Activated CD4-positive, alpha-beta memory T cell treated with anti-CD3 and anti-CD28 coated beads for 36 hours (primary cell): Measurements from ENCODE around the gene MAPK4. TPM values are rescaled to one million over a fixed set of nuclear protein-coding genes. Genes with fewer than 3 reads are reported as not detected.

Experiments
- CTCF ChIA-PET: fragments of 350-600 bp; sonication (Branson Sonifier 250); formaldehyde crosslinking; loops from one replicate; lab custom pipeline; 2021; ENCODE audit warnings: antibody characterized with exemption, inconsistent platforms; lab: Charles Lee
- POLR2A ChIA-PET: fragments of 350-600 bp; sonication (Branson Sonifier 250); formaldehyde crosslinking; loops from one replicate; lab custom pipeline; 2021; ENCODE audit warnings: antibody characterized with exemption; lab: Charles Lee
- DNase-seq: peaks from one replicate; pipeline ENCODE4 v3.0.0-alpha.2; 2020
- H3K27ac Mint-ChIP-seq: one replicate; pipeline ENCODE4 v1.8.0; 2021; ENCODE audit warnings: mixed read lengths
- H3K27me3 Mint-ChIP-seq: one replicate; pipeline ENCODE4 v1.8.0; 2021; ENCODE audit warnings: mixed read lengths
- H3K36me3 Mint-ChIP-seq: one replicate; pipeline ENCODE4 v1.8.0; 2021; ENCODE audit warnings: mixed read lengths
- H3K4me1 Mint-ChIP-seq: one replicate; pipeline ENCODE4 v1.8.0; 2021; ENCODE audit warnings: low read depth, mixed read lengths
- H3K4me3 Mint-ChIP-seq: one replicate; pipeline ENCODE4 v1.8.0; 2021; ENCODE audit warnings: mild to moderate bottlenecking, mixed read lengths
- H3K9me3 Mint-ChIP-seq: one replicate; pipeline ENCODE4 v1.8.0; 2021; ENCODE audit warnings: mixed read lengths
- intact Hi-C: fragments of 100-400 bp; cut with micrococcal nuclease; formaldehyde crosslinking; loops from one replicate; pipeline ENCODE4 v1.15.1; 2023
- total RNA-seq, 2 experiments: library from RNA; stranded (reverse); gene quantifications; one replicate each; pipeline ENCODE4 v1.2.3, GENCODE V29; 2021

The MAPK4 gene
- total RNA-seq, 2 experiments from 2014 or later: not detected

DNA sequence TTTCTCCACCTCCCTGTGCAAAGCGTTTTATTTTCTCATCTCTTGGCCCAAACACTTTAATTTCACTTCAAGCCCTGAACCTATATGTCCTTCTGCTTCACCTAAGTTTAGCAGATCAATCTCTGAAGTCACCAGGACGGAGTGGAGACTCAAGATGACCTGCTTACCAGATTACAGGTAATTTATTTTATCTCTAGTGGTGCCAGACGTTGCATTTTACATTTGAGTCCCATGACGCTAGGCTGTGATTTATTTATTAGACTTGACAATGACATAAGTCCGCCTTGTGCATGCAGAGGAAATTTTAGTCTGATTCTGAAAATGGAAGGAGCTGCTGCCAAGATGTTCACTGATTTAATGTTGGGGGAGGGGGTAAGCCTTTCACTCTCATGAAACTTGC is 186.1 kb downstream of the MAPK4 start:
- no peak for DNase-seq
- Mint-ChIP-seq H3K27me3 (peaks cover 14% of the 10 kb centered on the region), H3K4me1 (no peaks in the 10 kb centered on the region), H3K9me3 (peaks cover 3% of the 10 kb centered on the region), H3K27ac (no peak overlapping the region), H3K36me3 (no peaks in the 10 kb centered on the region), H3K4me3 (no peak overlapping the region)
- intact Hi-C loops: no loop called here
- POLR2A ChIA-PET: no interaction called here
- CTCF ChIA-PET: interaction anchor here (0.7 kb wide), 1 partner anchor 1549 kb away, joined by 3 read pairs; no protein-coding TSS in a partner anchor

DNA sequence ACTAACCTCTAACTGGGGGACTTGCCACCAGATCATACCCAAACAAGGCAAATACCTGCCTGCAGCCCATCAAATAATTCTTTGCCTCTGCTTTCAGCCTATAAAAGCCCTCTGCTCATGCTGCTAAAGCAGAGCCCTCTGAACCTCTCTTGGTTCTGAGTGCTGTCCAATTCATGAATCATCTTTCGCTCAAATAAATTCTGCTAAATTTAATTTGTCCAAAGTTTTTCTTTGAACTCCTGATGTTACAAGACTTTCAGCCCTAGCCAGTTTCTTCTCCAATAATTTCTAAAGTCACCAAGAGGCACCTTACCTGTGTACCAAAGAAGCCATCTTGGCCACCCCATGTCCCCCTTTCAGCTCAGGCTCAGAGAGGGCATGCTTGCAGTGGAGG is 188.0 kb downstream of the MAPK4 start:
- no peak overlapping the region for H3K4me3 Mint-ChIP-seq
- H3K27me3 Mint-ChIP-seq: peaks cover 18% of the 10 kb centered on the region
- H3K9me3 Mint-ChIP-seq: peaks cover 1% of the 10 kb centered on the region
- H3K4me1 Mint-ChIP-seq: no peaks in the 10 kb centered on the region
- no peak for DNase-seq
- intact Hi-C loops: no loop called here
- CTCF ChIA-PET: no interaction called here
- POLR2A ChIA-PET: no interaction called here
- no peaks in the 10 kb centered on the region for H3K36me3 Mint-ChIP-seq
- no peak overlapping the region for H3K27ac Mint-ChIP-seq

DNA sequence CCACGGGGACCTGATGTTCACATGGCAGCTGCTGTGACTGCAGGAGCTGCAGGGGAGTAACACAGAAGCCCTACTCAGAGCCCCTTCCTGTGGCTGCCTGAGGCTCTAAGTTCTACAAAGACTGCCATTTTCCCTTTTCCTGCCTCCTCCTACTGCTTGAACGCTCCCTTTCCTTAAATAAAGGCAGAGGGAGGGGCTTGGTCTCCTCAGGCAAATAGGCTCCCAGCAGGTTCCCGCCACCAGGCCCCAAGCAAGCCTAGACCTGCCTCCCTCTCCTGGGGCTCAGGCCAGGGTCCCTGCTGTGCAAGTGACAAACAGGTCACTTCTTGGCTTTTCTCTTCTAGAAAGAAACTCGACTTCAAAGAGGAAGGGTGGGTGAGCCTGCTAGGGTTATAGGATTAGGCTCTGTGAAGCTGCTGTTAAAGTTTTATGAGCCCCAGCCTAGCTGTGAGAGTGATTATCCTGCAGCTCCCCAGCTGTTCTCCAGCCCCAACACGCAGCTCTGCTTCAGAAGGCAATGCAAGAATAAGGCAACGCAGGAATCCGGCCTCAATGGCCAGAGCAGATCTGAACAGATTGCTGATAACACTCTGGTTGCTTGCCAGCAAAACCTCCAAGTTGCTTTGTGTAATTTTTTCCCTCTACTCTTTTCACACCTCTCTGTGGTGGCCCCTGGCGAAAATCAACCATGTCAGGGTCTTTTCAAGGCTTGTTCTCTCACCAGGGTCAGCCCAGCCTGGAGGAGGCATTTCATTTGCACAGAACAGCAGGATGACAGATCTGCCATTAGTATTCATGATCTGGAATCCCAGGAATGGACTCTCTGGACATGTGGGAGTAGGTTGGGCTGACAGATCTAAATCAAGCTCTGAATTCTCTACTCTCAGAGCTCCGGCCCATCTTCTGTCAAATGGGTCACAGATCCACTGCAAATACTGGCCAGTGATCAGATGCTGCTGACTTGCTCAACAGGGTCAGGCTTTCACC is 188.6 kb downstream of the MAPK4 start:
- H3K9me3 Mint-ChIP-seq: no peaks in the 10 kb centered on the region
- ChIA-PET POLR2A (no interaction called here), CTCF (no interaction called here)
- intact Hi-C loops: no loop called here
- H3K27me3 Mint-ChIP-seq: peaks cover 18% of the 10 kb centered on the region
- no peak for DNase-seq
- no peaks in the 10 kb centered on the region for H3K4me1 Mint-ChIP-seq
- no peak overlapping the region for H3K4me3 Mint-ChIP-seq
- no peaks in the 10 kb centered on the region for H3K36me3 Mint-ChIP-seq
- H3K27ac Mint-ChIP-seq: no peak overlapping the region

DNA sequence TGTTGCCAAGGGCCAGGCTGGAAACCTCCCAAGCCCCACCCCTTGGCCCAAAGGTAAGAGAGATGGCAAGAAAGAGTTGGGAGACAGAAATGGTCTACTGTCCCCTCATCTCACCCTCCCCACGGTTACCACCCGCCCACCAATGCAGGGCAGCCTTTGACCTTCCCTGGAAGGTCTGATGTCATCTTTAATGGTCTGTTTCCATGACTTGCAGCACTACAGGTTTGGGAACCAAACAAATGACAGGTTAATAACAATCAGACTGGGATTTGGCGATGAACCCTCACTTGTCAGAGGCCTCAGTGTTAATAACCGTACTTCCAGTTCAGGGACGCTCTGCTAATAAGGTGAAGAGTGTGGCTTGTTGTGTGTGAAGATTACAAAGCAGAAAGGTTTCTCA is 189.5 kb downstream of the MAPK4 start:
- Mint-ChIP-seq H3K27ac (no peak overlapping the region), H3K4me1 (no peaks in the 10 kb centered on the region), H3K4me3 (no peak overlapping the region), H3K27me3 (peaks cover 18% of the 10 kb centered on the region), H3K36me3 (no peaks in the 10 kb centered on the region), H3K9me3 (no peaks in the 10 kb centered on the region)
- ChIA-PET CTCF (no interaction called here), POLR2A (no interaction called here)
- DNase-seq: no peak
- intact Hi-C loops: no loop called here

DNA sequence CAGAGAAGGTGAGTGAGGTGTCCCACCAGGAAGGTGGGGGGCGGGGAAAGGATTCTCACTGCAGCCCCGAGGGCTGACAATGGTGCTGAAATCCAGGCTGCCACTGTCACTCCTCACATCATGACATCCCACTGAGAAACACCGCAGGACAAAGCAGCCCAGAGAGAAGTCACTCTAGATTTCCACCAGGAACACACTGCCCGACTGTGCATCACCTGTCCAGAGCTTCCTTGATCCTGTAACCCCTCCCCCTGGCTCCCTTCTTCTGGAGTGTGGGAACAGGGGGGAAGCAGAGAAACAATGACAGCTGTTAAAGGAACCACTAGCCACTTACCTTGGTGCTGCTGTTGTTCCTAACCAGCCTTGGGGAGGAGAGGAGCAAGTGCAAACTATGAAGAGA is 190.1 kb downstream of the MAPK4 start:
- POLR2A ChIA-PET: no interaction called here
- Mint-ChIP-seq H3K36me3 (no peaks in the 10 kb centered on the region), H3K27me3 (peaks cover 18% of the 10 kb centered on the region), H3K4me3 (no peak overlapping the region), H3K9me3 (no peaks in the 10 kb centered on the region), H3K27ac (no peak overlapping the region), H3K4me1 (no peaks in the 10 kb centered on the region)
- CTCF ChIA-PET: no interaction called here
- no peak for DNase-seq
- intact Hi-C loops: no loop called here

DNA sequence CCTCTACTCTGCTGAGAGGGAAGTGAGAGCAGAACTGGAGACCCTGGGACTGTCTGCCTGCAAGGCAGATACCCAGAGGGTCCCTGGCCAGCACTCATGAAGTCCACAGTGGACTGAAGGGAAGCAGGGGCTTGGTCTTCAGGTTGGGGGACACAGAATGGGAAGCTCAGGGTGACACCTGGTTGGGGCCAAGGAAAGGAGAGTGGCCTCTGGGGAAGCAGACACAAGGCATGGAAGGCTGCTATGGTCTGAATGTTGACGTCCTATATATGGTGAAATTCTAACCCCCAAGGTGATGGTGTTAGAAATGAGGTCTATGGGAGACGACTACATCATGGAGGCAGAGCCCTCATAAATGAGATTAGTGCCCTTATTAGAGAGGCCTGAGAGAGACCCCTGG is 190.7 kb downstream of the MAPK4 start:
- Mint-ChIP-seq H3K4me1 (no peaks in the 10 kb centered on the region), H3K27me3 (peaks cover 18% of the 10 kb centered on the region), H3K27ac (no peak overlapping the region), H3K4me3 (no peak overlapping the region), H3K9me3 (no peaks in the 10 kb centered on the region), H3K36me3 (no peaks in the 10 kb centered on the region)
- DNase-seq: no peak
- POLR2A ChIA-PET: no interaction called here
- intact Hi-C loops: no loop called here
- CTCF ChIA-PET: no interaction called here

GRCh38 chr18:50751490-50751889 is 191.6 kb downstream of the MAPK4 start:
- intact Hi-C loops: no loop called here
- Mint-ChIP-seq H3K4me1 (no peaks in the 10 kb centered on the region), H3K27ac (no peak overlapping the region), H3K9me3 (no peaks in the 10 kb centered on the region), H3K36me3 (no peaks in the 10 kb centered on the region), H3K27me3 (peaks cover 18% of the 10 kb centered on the region), H3K4me3 (no peak overlapping the region)
- no peak for DNase-seq
- ChIA-PET POLR2A (no interaction called here), CTCF (no interaction called here)

DNA sequence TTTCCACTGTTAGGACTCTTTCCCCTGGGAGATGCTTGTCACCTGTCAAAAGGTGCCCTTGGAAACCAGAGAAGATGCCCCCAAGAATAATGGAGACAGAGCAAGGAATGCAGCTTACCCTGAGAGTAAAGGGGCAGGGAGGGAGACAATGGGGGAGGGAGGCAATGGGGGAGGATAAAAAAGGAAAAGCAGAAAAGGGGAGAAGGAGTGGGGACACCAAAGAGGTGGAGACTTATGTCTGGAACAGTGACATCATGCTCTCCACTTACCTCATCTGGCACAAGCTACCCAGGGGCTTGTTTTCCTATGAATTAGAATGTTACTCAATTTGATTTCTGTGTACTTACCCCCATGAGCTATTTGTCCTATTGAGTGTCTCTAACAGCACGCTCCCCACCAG is 192.1 kb downstream of the MAPK4 start:
- Mint-ChIP-seq H3K27ac (no peak overlapping the region), H3K4me3 (no peak overlapping the region), H3K36me3 (no peaks in the 10 kb centered on the region), H3K27me3 (peaks cover 19% of the 10 kb centered on the region), H3K4me1 (no peaks in the 10 kb centered on the region), H3K9me3 (no peaks in the 10 kb centered on the region)
- ChIA-PET POLR2A (no interaction called here), CTCF (no interaction called here)
- intact Hi-C loops: no loop called here
- no peak for DNase-seq

DNA sequence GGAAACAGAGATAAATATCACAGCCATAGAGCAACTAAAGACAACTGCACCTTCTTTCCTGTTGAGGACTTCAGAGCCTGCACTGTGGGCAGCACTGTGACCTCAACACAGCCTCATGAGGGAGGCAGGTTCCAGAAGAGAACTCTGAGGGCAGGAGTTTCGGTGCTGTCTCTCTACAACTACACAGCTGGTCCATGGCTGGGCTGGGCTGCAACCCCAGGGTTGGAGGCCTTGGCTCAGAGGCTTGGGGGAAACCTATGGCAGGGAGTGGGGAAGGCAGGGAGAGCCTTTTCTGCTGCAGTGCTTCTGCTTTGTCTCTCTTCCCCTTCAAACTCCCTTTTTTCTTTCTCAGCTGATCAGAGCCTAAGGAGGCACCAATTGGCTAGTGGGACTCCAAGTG is 193.4 kb downstream of the MAPK4 start:
- H3K9me3 Mint-ChIP-seq: no peaks in the 10 kb centered on the region
- DNase-seq: no peak
- H3K36me3 Mint-ChIP-seq: no peaks in the 10 kb centered on the region
- no peak overlapping the region for H3K4me3 Mint-ChIP-seq
- POLR2A ChIA-PET: no interaction called here
- H3K4me1 Mint-ChIP-seq: no peaks in the 10 kb centered on the region
- H3K27ac Mint-ChIP-seq: no peak overlapping the region
- peaks cover 22% of the 10 kb centered on the region for H3K27me3 Mint-ChIP-seq
- intact Hi-C loops: no loop called here
- CTCF ChIA-PET: no interaction called here

DNA sequence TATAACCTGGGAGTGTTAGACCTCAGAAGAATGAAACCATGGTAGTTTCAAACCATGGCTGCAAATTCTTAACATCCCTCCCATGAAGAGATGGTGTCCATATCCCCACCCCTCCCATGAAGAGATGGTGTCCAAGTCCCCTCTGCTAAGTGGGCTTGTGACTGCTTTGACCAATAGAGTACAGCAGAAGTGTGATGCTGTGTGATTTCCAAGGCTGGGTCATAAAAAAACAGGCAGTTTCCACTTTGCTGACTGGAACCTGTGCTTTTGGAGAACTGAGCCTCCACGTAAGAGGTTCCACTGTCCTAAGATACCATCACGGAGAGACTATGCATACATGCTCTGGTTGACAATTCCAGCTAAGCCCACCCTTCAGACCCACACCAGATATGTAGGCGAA is 194.4 kb downstream of the MAPK4 start:
- H3K4me3 Mint-ChIP-seq: no peak overlapping the region
- POLR2A ChIA-PET: no interaction called here
- no peaks in the 10 kb centered on the region for H3K4me1 Mint-ChIP-seq
- H3K36me3 Mint-ChIP-seq: no peaks in the 10 kb centered on the region
- CTCF ChIA-PET: no interaction called here
- no peaks in the 10 kb centered on the region for H3K9me3 Mint-ChIP-seq
- peaks cover 19% of the 10 kb centered on the region for H3K27me3 Mint-ChIP-seq
- DNase-seq: no peak
- intact Hi-C loops: no loop called here
- no peak overlapping the region for H3K27ac Mint-ChIP-seq

GRCh38 chr18:50757358-50757757 is 197.5 kb downstream of the MAPK4 start:
- intact Hi-C loops: no loop called here
- no peaks in the 10 kb centered on the region for H3K36me3 Mint-ChIP-seq
- no peaks in the 10 kb centered on the region for H3K4me1 Mint-ChIP-seq
- ChIA-PET CTCF (no interaction called here), POLR2A (no interaction called here)
- H3K27ac Mint-ChIP-seq: no peak overlapping the region
- no peak overlapping the region for H3K4me3 Mint-ChIP-seq
- no peak for DNase-seq
- no peaks in the 10 kb centered on the region for H3K9me3 Mint-ChIP-seq
- peaks cover 13% of the 10 kb centered on the region for H3K27me3 Mint-ChIP-seq

DNA sequence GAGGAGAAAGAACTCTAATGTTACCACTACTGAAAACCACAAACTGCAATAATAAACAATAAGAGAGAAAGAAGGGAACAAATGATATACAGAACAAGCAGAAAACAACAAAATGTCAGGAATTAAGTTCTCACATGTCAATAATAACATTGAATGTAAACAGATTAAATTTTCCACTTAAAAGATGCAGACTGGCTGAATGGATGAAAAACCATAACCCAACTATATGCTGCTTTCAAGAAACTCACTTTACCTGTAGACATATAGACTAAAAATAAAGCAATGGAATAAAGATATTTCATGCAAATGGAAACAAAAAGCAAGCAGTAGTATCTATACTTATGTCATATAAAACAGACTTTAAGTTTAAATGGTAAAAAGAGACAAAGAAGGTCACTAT is 209.6 kb downstream of the MAPK4 start:
- ChIA-PET POLR2A (no interaction called here), CTCF (no interaction called here)
- no peak overlapping the region for H3K4me3 Mint-ChIP-seq
- DNase-seq: no peak
- intact Hi-C loops: no loop called here
- H3K4me1 Mint-ChIP-seq: no peaks in the 10 kb centered on the region
- H3K27ac Mint-ChIP-seq: no peak overlapping the region
- peaks cover 45% of the 10 kb centered on the region for H3K9me3 Mint-ChIP-seq
- H3K36me3 Mint-ChIP-seq: peaks cover 4% of the 10 kb centered on the region
- peaks cover 15% of the 10 kb centered on the region for H3K27me3 Mint-ChIP-seq

GRCh38 chr18:50775207-50775606 is 215.3 kb downstream of the MAPK4 start:
- H3K27ac Mint-ChIP-seq: no peak overlapping the region
- ChIA-PET CTCF (no interaction called here), POLR2A (no interaction called here)
- H3K9me3 Mint-ChIP-seq: peaks cover 4% of the 10 kb centered on the region
- H3K27me3 Mint-ChIP-seq: peaks cover 5% of the 10 kb centered on the region
- H3K4me3 Mint-ChIP-seq: no peak overlapping the region
- DNase-seq: no peak
- intact Hi-C loops: no loop called here
- no peaks in the 10 kb centered on the region for H3K4me1 Mint-ChIP-seq
- peaks cover 1% of the 10 kb centered on the region for H3K36me3 Mint-ChIP-seq
